ENCODE results near the gene IHH. TPM values are rescaled to one million over a fixed set of nuclear protein-coding genes. Genes with fewer than 3 reads are reported as not detected.

The IHH gene
- total and polyA plus RNA-seq, 2 experiments from 2014 or later = 23.0 to 36.3 TPM

- peak; percentile 91 for DNase-seq (ENCODE audit: low spot score)
- H3K9me3 ChIP-seq (ENCODE audit: low read depth) = no peaks in the 10 kb centered on the region
- no peak overlapping the region for H2AFZ ChIP-seq
- TF ChIP-seq CTCF (IDR thresholded peaks at IDR 0.05; ENCODE audit: poor library complexity) (peak; percentile 68), EZH2 (IDR thresholded peaks at IDR 0.05; ENCODE audit: borderline replicate concordance) (no peak), EZH2phosphoT487 (IDR thresholded peaks at IDR 0.05; ENCODE audit: low read depth, severe bottlenecking, unreplicated experiment) (no peak)
- no peak overlapping the region for H3K4me3 ChIP-seq
- H3K4me2 ChIP-seq = peak overlapping the region; percentile 65
- 39% methylated on average over 14 of the region's 14 CpGs for WGBS (ENCODE audit: low lambda C conversion rate, missing lambda C conversion rate)
- H3K27me3 ChIP-seq = no peaks in the 10 kb centered on the region
- no peaks in the 10 kb centered on the region for H3K9me2 ChIP-seq (replicated peaks; ENCODE audit: insufficient read depth)
- H3K36me3 ChIP-seq (replicated peaks; ENCODE audit: insufficient read depth, low read depth) = peaks cover 7% of the 10 kb centered on the region
- peaks cover 6% of the 10 kb centered on the region for H3K79me2 ChIP-seq
- peak overlapping the region; percentile 86 for H3K27ac ChIP-seq
- peaks cover 20% of the 10 kb centered on the region for H3K4me1 ChIP-seq (ENCODE audit: insufficient read depth)
- no peaks in the 10 kb centered on the region for H4K20me1 ChIP-seq (ENCODE audit: insufficient read depth, poor library complexity, severe bottlenecking)
These were observed 12.8 kb upstream of the IHH start for GRCh38 chr2:219073413-219074129.

GRCh38 chr2:219072741-219073250, 12.1 kb upstream of the IHH start:
- H3K9me2 ChIP-seq (replicated peaks; ENCODE audit: insufficient read depth) = no peaks in the 10 kb centered on the region
- peaks cover 20% of the 10 kb centered on the region for H3K4me1 ChIP-seq (ENCODE audit: insufficient read depth)
- H3K4me2 ChIP-seq = peak overlapping the region; percentile 65
- H3K9me3 ChIP-seq (ENCODE audit: low read depth) = no peaks in the 10 kb centered on the region
- TF ChIP-seq EZH2phosphoT487 (IDR thresholded peaks at IDR 0.05; ENCODE audit: low read depth, severe bottlenecking, unreplicated experiment) = no peak
- TF ChIP-seq CTCF (IDR thresholded peaks at IDR 0.05; ENCODE audit: poor library complexity) = no peak
- TF ChIP-seq EZH2 (IDR thresholded peaks at IDR 0.05; ENCODE audit: borderline replicate concordance) = no peak
- no peak overlapping the region for H3K4me3 ChIP-seq
- H3K79me2 ChIP-seq = no peaks in the 10 kb centered on the region
- H3K27me3 ChIP-seq = no peaks in the 10 kb centered on the region
- H4K20me1 ChIP-seq (ENCODE audit: insufficient read depth, poor library complexity, severe bottlenecking) = no peaks in the 10 kb centered on the region
- H3K27ac ChIP-seq = peak overlapping the region; percentile 86
- peaks cover 7% of the 10 kb centered on the region for H3K36me3 ChIP-seq (replicated peaks; ENCODE audit: insufficient read depth, low read depth)
- H2AFZ ChIP-seq = no peak overlapping the region
- 67% methylated on average over 9 of the region's 9 CpGs for WGBS (ENCODE audit: low lambda C conversion rate, missing lambda C conversion rate)
- peak; percentile 39 for DNase-seq (ENCODE audit: low spot score)

- no peak overlapping the region for H2AFZ ChIP-seq
- H3K4me3 ChIP-seq = no peak overlapping the region
These were observed 10.6 kb upstream of the IHH start for GRCh38 chr2:219071131-219071816.

More at GRCh38 chr2:219071131-219071816, 10.6 kb upstream of the IHH start:
- no peaks in the 10 kb centered on the region for H3K9me3 ChIP-seq (ENCODE audit: low read depth)
- H3K9me2 ChIP-seq (replicated peaks; ENCODE audit: insufficient read depth) = no peaks in the 10 kb centered on the region
- H4K20me1 ChIP-seq (ENCODE audit: insufficient read depth, poor library complexity, severe bottlenecking) = no peaks in the 10 kb centered on the region
- 57% methylated on average over 6 of the region's 6 CpGs for WGBS (ENCODE audit: low lambda C conversion rate, missing lambda C conversion rate)
- peaks cover 20% of the 10 kb centered on the region for H3K4me1 ChIP-seq (ENCODE audit: insufficient read depth)
- TF ChIP-seq EZH2 (IDR thresholded peaks at IDR 0.05; ENCODE audit: borderline replicate concordance) (no peak), EZH2phosphoT487 (IDR thresholded peaks at IDR 0.05; ENCODE audit: low read depth, severe bottlenecking, unreplicated experiment) (no peak), CTCF (IDR thresholded peaks at IDR 0.05; ENCODE audit: poor library complexity) (no peak)
- peak overlapping the region; percentile 65 for H3K4me2 ChIP-seq
- peaks cover 7% of the 10 kb centered on the region for H3K36me3 ChIP-seq (replicated peaks; ENCODE audit: insufficient read depth, low read depth)
- no peaks in the 10 kb centered on the region for H3K27me3 ChIP-seq
- peak overlapping the region; percentile 86 for H3K27ac ChIP-seq
- peak; percentile 65 for DNase-seq (ENCODE audit: low spot score)
- H3K79me2 ChIP-seq = no peaks in the 10 kb centered on the region
